Dendritic cell treated with granulocyte-macrophage colony-stimulating factor and Interleukin-4, amounts not matched to agents 40 ng/mL and 50 ng/mL, for 4 days (primary cell): ENCODE data around the gene KIAA0930.
"Not testable (repeated sequence)": the region's sequence is repeated elsewhere in the genome, so short reads cannot be mapped to it uniquely, and the experiment has no call there.

Experiments used
- H3K27ac Mint-ChIP-seq: one replicate; pipeline ENCODE4 v1.8.0; 2022; ENCODE audit warnings: mild to moderate bottlenecking, mixed read lengths
- H3K27me3 Mint-ChIP-seq: one replicate; pipeline ENCODE4 v1.8.0; 2022; ENCODE audit warnings: mild to moderate bottlenecking, mixed read lengths
- H3K36me3 Mint-ChIP-seq: one replicate; pipeline ENCODE4 v1.8.0; 2022; ENCODE audit warnings: low read depth, mixed read lengths
- H3K4me1 Mint-ChIP-seq: one replicate; pipeline ENCODE4 v1.8.0; 2022; ENCODE audit warnings: low read depth, mixed read lengths
- H3K4me3 Mint-ChIP-seq: one replicate; pipeline ENCODE4 v1.8.0; 2022; ENCODE audit warnings: mild to moderate bottlenecking, moderate library complexity, mixed read lengths
- H3K9me3 Mint-ChIP-seq: one replicate; pipeline ENCODE4 v1.8.0; 2022; ENCODE audit warnings: mixed read lengths
- intact Hi-C: fragments of 100-400 bp; cut with micrococcal nuclease; formaldehyde crosslinking; loops from one replicate; pipeline ENCODE4 v1.15.0; 2022

KIAA0930 gene

GRCh38 chr22:45270095-45271020 lies 29.7 kb upstream of the KIAA0930 start:
- Mint-ChIP-seq H3K27me3 (peaks cover 11% of the 10 kb centered on the region), H3K36me3 (no peaks in the 10 kb centered on the region), H3K27ac (peak overlapping the region; percentile 53), H3K4me1 (peaks cover 43% of the 10 kb centered on the region), H3K9me3 (no peaks in the 10 kb centered on the region), H3K4me3 (no peak overlapping the region)
- intact Hi-C loops, result no loop called here

- peaks cover 49% of the 10 kb centered on the region for H3K4me1 Mint-ChIP-seq
- H3K9me3 Mint-ChIP-seq, result no peaks in the 10 kb centered on the region
- H3K27me3 Mint-ChIP-seq, result peaks cover 11% of the 10 kb centered on the region
- intact Hi-C loops, result loop anchor here (2.0 to 10.0 kb wide), 3 partner anchors 46 to 283 kb away; no protein-coding TSS in a partner anchor
- peak overlapping the region; percentile 58 for H3K27ac Mint-ChIP-seq
- H3K36me3 Mint-ChIP-seq, result no peaks in the 10 kb centered on the region
- H3K4me3 Mint-ChIP-seq, result peak overlapping the region; percentile 78
Measured at GRCh38 chr22:45268958-45269844, 28.5 kb upstream of the KIAA0930 start.

- Mint-ChIP-seq H3K4me1 (peaks cover 57% of the 10 kb centered on the region), H3K27ac (peak overlapping the region; percentile 51), H3K9me3 (no peaks in the 10 kb centered on the region), H3K4me3 (peak overlapping the region; percentile 78), H3K27me3 (peaks cover 11% of the 10 kb centered on the region), H3K36me3 (no peaks in the 10 kb centered on the region)
- intact Hi-C loops, result loop anchor here (2.0 to 10.0 kb wide), 3 partner anchors 46 to 284 kb away; no protein-coding TSS in a partner anchor
Measured at GRCh38 chr22:45268167-45268957, 27.7 kb upstream of the KIAA0930 start.

DNA sequence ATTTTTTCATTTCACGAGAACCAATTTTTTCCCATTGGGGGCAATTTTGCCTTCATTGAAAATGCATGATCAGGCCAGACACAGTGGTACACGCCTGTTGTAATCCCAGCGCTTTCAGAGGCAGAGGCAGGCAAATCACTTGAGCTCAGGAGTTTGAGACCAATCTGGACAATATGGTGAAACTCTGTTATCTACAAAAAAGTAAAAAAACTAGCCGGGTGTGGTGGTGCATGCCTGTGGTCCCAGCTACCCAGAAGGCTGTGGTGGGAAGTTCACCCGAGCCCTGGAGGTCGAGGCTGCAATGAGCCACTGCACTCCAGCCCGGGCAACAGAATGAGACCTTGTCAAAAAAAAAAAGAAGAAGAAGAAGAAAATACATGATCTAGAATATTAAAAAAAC lies 24.8 kb upstream of the KIAA0930 start:
- Mint-ChIP-seq H3K27me3 (peaks cover 10% of the 10 kb centered on the region), H3K4me3 (no peak overlapping the region), H3K9me3 (no peaks in the 10 kb centered on the region), H3K36me3 (no peaks in the 10 kb centered on the region), H3K4me1 (peaks cover 65% of the 10 kb centered on the region), H3K27ac (no peak overlapping the region)
- intact Hi-C loops, result loop anchor here (5.0 to 10.0 kb wide), 2 partner anchors 49 to 287 kb away; no protein-coding TSS in a partner anchor

- Mint-ChIP-seq H3K36me3 (no peaks in the 10 kb centered on the region), H3K27ac (peak overlapping the region; percentile 87), H3K4me3 (peak overlapping the region; percentile 11), H3K27me3 (peaks cover 9% of the 10 kb centered on the region), H3K4me1 (peaks cover 60% of the 10 kb centered on the region), H3K9me3 (no peaks in the 10 kb centered on the region)
- intact Hi-C loops, result loop anchor here (10.0 kb wide), 1 partner anchor 51 kb away; no protein-coding TSS in a partner anchor
Measured at GRCh38 chr22:45263463-45264269, 23.0 kb upstream of the KIAA0930 start.

GRCh38 chr22:45262931-45263462 lies 22.3 kb upstream of the KIAA0930 start:
- peaks cover 55% of the 10 kb centered on the region for H3K4me1 Mint-ChIP-seq
- no peak overlapping the region for H3K4me3 Mint-ChIP-seq
- H3K9me3 Mint-ChIP-seq, result no peaks in the 10 kb centered on the region
- intact Hi-C loops, result loop anchor here (10.0 kb wide), 1 partner anchor 52 kb away; no protein-coding TSS in a partner anchor
- peak overlapping the region; percentile 87 for H3K27ac Mint-ChIP-seq
- peaks cover 4% of the 10 kb centered on the region for H3K27me3 Mint-ChIP-seq
- H3K36me3 Mint-ChIP-seq, result no peaks in the 10 kb centered on the region

DNA sequence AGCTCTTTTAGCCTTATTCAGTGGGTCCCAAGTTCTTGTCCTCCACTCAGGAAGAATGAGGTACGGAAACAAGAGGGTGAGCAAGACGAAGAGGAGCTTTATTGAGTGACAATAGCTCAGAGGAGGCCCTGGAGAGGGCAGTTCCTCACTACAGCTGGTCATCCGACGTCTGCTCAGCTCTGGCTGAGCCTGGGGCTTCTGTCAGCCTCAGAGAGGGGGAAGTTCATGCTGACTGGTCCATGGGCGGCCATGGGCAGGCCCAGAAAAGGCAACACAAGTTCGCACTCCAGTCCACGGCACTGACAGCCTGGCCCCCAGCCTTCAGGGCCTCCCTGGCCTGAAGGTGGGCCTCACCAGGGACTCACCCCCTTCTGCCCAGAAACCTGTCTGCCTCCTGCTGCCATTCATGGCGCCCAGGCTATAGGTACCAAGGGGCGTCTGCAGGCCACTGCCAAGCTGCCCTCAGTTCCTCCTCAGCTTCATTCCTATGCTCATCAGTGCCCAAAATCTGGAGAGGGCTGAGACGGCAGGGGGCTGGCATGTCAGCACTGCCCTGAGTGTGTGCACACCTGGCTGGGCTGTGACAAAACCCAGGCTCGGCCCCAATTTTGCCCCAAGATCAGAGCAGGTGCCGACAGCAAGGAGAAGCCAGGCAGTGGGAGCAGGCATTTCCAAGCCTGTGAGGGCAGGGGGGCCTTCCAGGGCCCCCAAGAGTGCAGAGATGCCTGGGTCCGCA lies 21.7 kb upstream of the KIAA0930 start:
- Mint-ChIP-seq H3K9me3 (no peaks in the 10 kb centered on the region), H3K36me3 (no peaks in the 10 kb centered on the region), H3K27me3 (no peaks in the 10 kb centered on the region), H3K4me1 (peaks cover 50% of the 10 kb centered on the region), H3K27ac (peak overlapping the region; percentile 87), H3K4me3 (no peak overlapping the region)
- intact Hi-C loops, result loop anchor here (10.0 kb wide), 1 partner anchor 52 kb away; no protein-coding TSS in a partner anchor

DNA sequence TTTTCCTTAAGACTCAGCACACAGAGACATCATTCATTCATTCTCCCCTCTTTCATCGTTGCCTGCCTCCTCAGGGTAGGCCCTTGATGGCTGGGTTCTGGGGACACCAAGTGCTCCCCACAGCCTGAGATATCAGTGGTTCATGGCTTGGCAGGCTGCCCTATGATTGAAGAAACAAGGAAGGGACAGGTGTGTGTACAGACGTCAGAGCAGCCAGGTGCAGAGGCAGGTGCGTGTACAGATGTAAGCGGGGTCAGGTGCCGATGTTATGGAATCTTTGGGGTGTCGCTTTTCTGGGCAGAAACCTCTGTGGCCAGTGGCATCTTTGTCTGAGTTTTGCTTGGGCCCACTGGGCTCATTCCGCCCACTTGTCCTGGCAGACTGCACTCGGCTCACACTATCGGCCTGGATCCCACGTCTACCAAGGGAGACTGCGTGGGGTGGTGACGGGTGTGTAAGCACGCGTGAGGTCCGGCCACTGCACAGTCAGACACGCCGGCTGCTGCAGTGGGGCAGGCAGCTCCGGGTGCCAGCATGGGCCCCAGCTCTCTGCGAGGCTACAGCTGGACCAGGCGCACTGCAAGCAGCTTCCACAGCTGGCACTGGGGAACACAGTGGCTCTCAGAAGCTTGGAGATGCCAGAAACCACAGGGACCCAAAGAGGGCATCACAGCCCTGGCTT lies 20.9 kb upstream of the KIAA0930 start:
- Mint-ChIP-seq H3K27me3 (no peaks in the 10 kb centered on the region), H3K4me3 (no peak overlapping the region), H3K9me3 (no peaks in the 10 kb centered on the region), H3K36me3 (no peaks in the 10 kb centered on the region), H3K4me1 (peaks cover 50% of the 10 kb centered on the region), H3K27ac (peak overlapping the region; percentile 87)
- intact Hi-C loops, result loop anchor here (10.0 kb wide), 1 partner anchor 53 kb away; no protein-coding TSS in a partner anchor

DNA sequence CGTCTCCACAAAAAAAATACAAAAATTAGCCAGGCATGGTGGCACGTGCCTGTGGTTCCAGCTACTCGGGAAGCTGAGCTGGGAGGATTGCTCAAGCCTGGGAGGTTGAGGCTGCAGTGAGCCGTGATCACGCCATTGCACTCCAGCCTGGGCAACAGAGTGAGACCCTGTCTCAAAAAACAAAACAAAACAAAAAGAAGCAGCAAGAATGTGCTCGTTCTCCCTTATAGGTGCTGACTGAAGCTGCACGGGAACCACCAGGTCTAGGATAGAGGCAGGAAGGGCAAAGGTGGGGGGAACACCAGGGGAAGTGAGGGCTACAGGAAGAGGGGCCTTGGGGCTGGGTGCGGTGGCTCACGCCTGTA lies 19.7 kb upstream of the KIAA0930 start:
- Mint-ChIP-seq H3K4me1 (peaks cover 50% of the 10 kb centered on the region), H3K27ac (peak overlapping the region; percentile 87)
- H3K9me3 Mint-ChIP-seq, H3K27me3 Mint-ChIP-seq, H3K36me3 Mint-ChIP-seq, H3K4me3 Mint-ChIP-seq: not testable (repeated sequence)
- intact Hi-C loops, result loop anchor here (10.0 kb wide), 1 partner anchor 54 kb away; no protein-coding TSS in a partner anchor

GRCh38 chr22:45259754-45260394 lies 19.2 kb upstream of the KIAA0930 start:
- H3K27me3 Mint-ChIP-seq, result peaks cover 2% of the 10 kb centered on the region
- H3K36me3 Mint-ChIP-seq, result no peaks in the 10 kb centered on the region
- H3K4me3 Mint-ChIP-seq, result no peak overlapping the region
- H3K9me3 Mint-ChIP-seq, result no peaks in the 10 kb centered on the region
- intact Hi-C loops, result loop anchor here (10.0 kb wide), 1 partner anchor 55 kb away; no protein-coding TSS in a partner anchor
- H3K4me1 Mint-ChIP-seq, result peaks cover 50% of the 10 kb centered on the region
- H3K27ac Mint-ChIP-seq, result peak overlapping the region; percentile 87

- H3K9me3 Mint-ChIP-seq, H3K27me3 Mint-ChIP-seq, H3K36me3 Mint-ChIP-seq, H3K4me3 Mint-ChIP-seq, H3K27ac Mint-ChIP-seq, intact Hi-C loops: not testable (repeated sequence)
- peaks cover 31% of the 10 kb centered on the region for H3K4me1 Mint-ChIP-seq
Measured at GRCh38 chr22:45257941-45258340, 17.2 kb upstream of the KIAA0930 start.
